Subcutaneous adipose tissue (tissue), 4 donors: ENCODE data around the gene GABRA4. TPM values are rescaled to one million over a fixed set of nuclear protein-coding genes. Genes with fewer than 3 reads are reported as not detected.

Source experiments
- total RNA-seq, 4 donors: library from RNA; depleted of rRNA; stranded (reverse); fragments of >200 nt; gene quantifications; one replicate each; pipeline ENCODE4 v1.1.0, GENCODE V29; 2016
- TF ChIP-seq, protein P1 (sequence below): fragments of 450-650 bp; IDR thresholded peaks from one replicate; pipeline ENCODE4 v1.5.1; 2016; ENCODE audit warnings: low read depth, mild to moderate bottlenecking, control low read depth, antibody characterized with exemption, moderate library complexity

The GABRA4 gene
- not detected for total RNA-seq

DNA sequence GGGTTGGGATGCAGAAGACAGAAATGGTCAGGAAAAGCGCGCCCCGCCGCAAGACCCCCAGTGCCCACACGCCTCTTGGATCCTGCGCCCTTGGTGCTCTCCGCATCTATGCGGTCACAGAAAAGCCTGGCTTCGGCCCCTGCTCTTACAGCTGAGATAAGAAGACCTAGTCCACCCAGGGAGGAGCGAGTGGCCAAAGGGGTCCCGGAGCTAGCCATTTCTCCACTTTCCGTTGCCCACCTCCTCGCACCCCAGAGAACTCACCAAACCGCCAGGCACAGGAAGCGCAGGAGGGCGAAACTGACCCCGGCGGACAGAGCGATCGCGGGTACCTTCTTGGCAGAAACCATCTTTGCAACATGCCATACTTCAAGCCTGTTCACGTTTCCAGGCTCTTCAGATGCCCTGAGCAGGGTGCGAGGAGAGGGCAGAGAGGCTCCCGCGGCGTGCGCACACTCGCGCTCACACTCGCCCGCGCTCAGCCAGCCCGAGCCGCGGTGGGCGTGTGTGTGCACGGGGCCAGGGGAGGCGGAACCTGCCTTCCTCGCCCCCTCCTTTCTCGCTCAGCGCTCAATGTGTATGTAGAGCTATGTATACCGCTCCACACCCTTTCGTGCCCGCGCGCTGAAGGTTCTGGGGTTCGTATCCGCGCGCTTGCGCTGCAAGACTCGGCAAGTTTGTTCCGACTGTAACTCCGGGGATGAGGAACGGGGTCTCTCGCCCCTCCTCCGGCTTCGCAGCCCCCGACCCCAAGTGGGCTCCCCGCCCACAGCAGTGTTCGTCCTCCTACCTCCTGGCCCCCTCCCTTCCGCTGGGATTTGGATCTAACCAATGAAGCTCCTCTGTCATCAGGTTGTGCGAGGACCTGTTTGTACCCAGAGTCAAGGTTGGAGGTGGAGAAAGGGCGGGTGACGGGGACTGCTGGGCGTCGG, at the start of gene GABRA4:
Gene GABRA4, minus strand, starts transcription at position 507 of the 932 bp plus-strand sequence. Its CDS starts 157 bp downstream, at position 350.
- TF ChIP-seq, protein P1, sequence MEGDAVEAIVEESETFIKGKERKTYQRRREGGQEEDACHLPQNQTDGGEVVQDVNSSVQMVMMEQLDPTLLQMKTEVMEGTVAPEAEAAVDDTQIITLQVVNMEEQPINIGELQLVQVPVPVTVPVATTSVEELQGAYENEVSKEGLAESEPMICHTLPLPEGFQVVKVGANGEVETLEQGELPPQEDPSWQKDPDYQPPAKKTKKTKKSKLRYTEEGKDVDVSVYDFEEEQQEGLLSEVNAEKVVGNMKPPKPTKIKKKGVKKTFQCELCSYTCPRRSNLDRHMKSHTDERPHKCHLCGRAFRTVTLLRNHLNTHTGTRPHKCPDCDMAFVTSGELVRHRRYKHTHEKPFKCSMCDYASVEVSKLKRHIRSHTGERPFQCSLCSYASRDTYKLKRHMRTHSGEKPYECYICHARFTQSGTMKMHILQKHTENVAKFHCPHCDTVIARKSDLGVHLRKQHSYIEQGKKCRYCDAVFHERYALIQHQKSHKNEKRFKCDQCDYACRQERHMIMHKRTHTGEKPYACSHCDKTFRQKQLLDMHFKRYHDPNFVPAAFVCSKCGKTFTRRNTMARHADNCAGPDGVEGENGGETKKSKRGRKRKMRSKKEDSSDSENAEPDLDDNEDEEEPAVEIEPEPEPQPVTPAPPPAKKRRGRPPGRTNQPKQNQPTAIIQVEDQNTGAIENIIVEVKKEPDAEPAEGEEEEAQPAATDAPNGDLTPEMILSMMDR, result no peak

DNA sequence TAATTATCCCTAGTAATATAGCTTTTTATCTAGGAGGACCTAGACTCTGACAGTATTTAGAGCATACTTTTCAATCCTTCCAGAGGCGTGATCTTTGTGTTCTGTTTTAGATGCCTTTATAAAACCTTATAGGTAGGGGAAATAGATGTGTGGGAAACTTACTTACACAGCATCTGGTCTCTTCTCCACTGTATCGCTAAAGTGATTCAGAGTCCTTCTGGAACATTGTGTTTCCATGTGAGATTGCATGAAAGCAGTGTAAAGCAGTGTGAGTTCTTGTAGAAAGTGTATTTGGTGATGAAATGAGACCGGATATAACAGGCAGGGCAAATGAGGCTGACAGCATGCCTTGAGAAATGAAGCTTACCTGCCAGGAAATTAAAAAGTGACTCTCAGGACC, 47.4 kb upstream of the GABRA4 start:
- TF ChIP-seq, protein P1, result no peak

- TF ChIP-seq, protein P1, result no peak
These were observed 44.9 kb upstream of the GABRA4 start for GRCh38 chr4:47038263-47038662.

DNA sequence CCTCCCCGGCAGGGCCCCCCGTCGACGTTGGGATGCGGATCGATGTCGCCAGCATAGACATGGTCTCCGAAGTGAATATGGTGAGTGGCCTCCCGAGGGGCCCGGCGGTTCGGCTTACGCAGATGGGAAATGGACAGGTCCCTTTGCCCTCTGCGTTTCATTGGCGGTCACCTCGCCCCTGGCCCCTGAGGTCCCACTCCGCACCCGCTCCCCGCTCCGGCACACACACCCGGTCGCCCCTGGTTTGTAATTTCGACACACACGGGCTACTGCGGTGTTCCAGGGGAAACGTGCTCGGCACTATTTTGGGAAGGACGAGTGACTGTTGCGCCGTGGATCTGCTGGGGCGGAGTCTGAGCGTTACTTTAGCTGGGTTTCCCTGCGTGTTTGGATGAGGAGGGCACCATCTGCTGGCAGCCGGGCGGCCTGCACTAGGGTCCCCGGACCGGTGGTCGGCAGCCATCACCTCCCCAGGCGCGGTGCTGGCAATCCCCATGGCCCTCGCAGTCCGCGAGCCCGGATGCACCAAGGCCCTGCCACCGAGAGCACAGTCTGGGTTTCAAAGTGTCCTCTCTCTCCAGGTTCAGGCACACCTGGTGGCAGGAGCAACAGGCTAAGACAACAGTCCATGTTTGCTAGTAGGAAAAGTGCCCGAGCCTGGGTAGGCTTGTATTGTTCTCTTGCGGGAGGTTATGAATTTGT, 39.2 kb upstream of the GABRA4 start:
- TF ChIP-seq, protein P1, result no peak

- TF ChIP-seq, protein P1, result no peak
These were observed 38.5 kb upstream of the GABRA4 start for GRCh38 chr4:47031751-47032404.

DNA sequence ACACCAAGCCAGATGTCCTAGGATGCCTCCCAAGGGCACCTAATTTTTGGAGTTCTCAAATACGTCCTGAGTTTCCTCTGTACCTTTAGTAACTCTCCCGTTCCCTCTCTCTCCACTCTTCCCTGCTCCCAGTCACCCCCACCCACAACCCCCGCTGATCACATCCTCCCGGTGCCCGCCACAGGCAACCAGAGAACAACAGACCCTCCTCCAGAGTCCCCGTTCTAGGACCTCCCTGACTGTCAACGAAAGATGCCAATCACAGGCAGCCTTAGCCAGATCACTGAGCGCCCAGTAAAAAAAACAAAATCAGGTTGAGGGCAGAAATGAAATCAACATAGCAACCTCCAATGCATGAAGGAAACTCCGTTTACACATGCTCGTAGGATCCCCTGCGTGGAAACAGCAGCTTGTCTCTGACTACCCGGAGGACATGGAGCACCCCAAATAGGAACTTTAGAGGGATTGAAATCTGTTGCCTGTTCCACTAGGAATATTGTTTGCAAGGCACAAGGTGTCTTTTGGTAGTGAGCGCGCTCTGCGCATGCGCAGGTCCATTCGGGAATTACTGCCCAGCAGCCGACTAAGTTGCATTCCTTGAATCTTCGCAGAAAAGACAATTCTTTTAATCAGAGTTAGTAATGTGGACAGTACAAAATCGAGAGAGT, 37.8 kb upstream of the GABRA4 start, which contains the start of gene GABRB1:
Gene GABRB1, plus strand, starts transcription at position 557 of the 668 bp plus-strand sequence.
- TF ChIP-seq, protein P1, result no peak
